SK-N-SH (cell line): Measurements from ENCODE around the gene CTNNA3.

Source experiments
- EP300 ChIP-seq, 2 experiments: IDR thresholded peaks; 2 replicates each; pipeline versions ENCODE4 v1.4.0 to v1.6.1; 2012; ENCODE audit warnings: borderline replicate concordance in 1 of 2, low read depth in 1 of 2, low read length in 1 of 2
- EZH2phosphoT487 ChIP-seq: fragments of 200-600 bp; sonication (generic); IDR thresholded peaks from 2 replicates; pipeline ENCODE4 v1.6.1; 2017; ENCODE audit warnings: low read depth, mixed run types, mild to moderate bottlenecking, antibody characterized with exemption, moderate library complexity, borderline replicate concordance
- MXI1 ChIP-seq: IDR thresholded peaks from 2 replicates; pipeline ENCODE4 v1.6.1; 2012; ENCODE audit warnings: mild to moderate bottlenecking, low read depth, low read length, improper control_type of control experiment
- NRF1 ChIP-seq: IDR thresholded peaks from 2 replicates; pipeline ENCODE4 v1.6.1; 2012; ENCODE audit warnings: low read depth, mild to moderate bottlenecking, low read length
- POLR2AphosphoS5 ChIP-seq: IDR thresholded peaks from 2 replicates; pipeline ENCODE4 v1.6.1; 2012; ENCODE audit warnings: low read depth, low read length
- REST ChIP-seq: IDR thresholded peaks from 2 replicates; pipeline ENCODE4 v1.6.1; 2012; ENCODE audit warnings: mild to moderate bottlenecking, low read depth, low read length, moderate library complexity
- TAF1 ChIP-seq: IDR thresholded peaks from 2 replicates; pipeline ENCODE4 v1.6.1; 2012; ENCODE audit warnings: low read depth, mild to moderate bottlenecking, low read length, moderate library complexity, borderline replicate concordance
- USF1 ChIP-seq: IDR thresholded peaks from 2 replicates; pipeline ENCODE4 v1.4.0; 2012; ENCODE audit warnings: low read depth, borderline replicate concordance
- TF ChIP-seq, protein P1 (sequence below): fragments of 200-600 bp; sonication (generic); IDR thresholded peaks from 2 replicates; pipeline ENCODE4 v1.6.1; 2017; ENCODE audit warnings: antibody characterized with exemption, mild to moderate bottlenecking, moderate library complexity
- TF ChIP-seq, protein P2 (sequence below): IDR thresholded peaks from 2 replicates; pipeline ENCODE4 v1.4.0; 2012; ENCODE audit warnings: low read depth

GRCh38 chr10:67723601-67724000 lies 27.6 kb upstream of the CTNNA3 start:
- no peak for TF ChIP-seq USF1
- TF ChIP-seq, protein P1, sequence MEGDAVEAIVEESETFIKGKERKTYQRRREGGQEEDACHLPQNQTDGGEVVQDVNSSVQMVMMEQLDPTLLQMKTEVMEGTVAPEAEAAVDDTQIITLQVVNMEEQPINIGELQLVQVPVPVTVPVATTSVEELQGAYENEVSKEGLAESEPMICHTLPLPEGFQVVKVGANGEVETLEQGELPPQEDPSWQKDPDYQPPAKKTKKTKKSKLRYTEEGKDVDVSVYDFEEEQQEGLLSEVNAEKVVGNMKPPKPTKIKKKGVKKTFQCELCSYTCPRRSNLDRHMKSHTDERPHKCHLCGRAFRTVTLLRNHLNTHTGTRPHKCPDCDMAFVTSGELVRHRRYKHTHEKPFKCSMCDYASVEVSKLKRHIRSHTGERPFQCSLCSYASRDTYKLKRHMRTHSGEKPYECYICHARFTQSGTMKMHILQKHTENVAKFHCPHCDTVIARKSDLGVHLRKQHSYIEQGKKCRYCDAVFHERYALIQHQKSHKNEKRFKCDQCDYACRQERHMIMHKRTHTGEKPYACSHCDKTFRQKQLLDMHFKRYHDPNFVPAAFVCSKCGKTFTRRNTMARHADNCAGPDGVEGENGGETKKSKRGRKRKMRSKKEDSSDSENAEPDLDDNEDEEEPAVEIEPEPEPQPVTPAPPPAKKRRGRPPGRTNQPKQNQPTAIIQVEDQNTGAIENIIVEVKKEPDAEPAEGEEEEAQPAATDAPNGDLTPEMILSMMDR = no peak
- TF ChIP-seq NRF1 = no peak
- TF ChIP-seq MXI1 = no peak
- TF ChIP-seq EZH2phosphoT487 = no peak
- TF ChIP-seq EP300 (IDR thresholded peaks at IDR 0.05; ENCODE audit: borderline replicate concordance in 1 of 2, low read depth in 1 of 2, low read length in 1 of 2) = no peak
- TF ChIP-seq, protein P2, sequence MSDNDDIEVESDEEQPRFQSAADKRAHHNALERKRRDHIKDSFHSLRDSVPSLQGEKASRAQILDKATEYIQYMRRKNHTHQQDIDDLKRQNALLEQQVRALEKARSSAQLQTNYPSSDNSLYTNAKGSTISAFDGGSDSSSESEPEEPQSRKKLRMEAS = no peak
- no peak for TF ChIP-seq REST
- no peak for TF ChIP-seq POLR2AphosphoS5
- TF ChIP-seq TAF1 = no peak
